SH-SY5Y (cell line): Measurements from ENCODE around the gene C6orf120.

ENCODE experiments used
- GATA2 ChIP-seq: IDR thresholded peaks from 2 replicates; pipeline ENCODE4 v1.6.1; 2011; ENCODE audit warnings: mild to moderate bottlenecking, low read depth, low read length
- GATA3 ChIP-seq: IDR thresholded peaks from 2 replicates; pipeline ENCODE4 v1.6.1; 2011; ENCODE audit warnings: low read depth, mild to moderate bottlenecking, low read length, moderate library complexity

C6orf120 gene

DNA sequence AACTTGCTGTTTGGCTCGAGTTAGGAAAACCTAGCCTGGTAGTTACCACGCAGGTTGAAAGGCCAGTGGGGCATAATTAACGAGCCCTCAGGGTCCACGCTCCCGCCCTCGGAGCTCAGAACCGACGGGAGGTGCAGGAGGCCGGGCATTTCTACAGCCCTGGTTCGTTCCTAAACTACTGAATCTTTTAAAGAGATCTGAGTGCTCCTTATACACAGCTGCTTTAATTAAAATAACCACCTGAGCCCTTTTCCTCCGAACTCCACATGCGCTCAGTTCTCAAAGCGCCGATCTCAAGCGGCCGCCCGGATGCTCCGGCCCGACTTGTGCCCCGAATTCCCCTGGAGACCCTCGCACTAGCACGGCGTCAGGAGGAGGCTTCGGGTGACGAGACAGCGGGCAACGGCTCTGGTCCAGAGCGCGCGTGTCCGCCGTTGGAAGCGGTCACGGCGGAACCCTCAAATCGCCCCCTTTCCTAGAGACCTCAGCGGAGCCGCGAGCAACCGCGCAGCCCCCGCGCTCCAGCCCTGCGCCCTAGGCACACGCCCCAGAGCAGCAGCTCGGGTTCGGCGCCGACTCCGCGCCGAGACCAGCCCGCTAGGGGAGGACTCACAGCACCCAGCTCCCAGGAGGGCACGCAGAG lies 494 bp upstream of the C6orf120 start:
- TF ChIP-seq GATA2 (no peak), GATA3 (no peak)

DNA sequence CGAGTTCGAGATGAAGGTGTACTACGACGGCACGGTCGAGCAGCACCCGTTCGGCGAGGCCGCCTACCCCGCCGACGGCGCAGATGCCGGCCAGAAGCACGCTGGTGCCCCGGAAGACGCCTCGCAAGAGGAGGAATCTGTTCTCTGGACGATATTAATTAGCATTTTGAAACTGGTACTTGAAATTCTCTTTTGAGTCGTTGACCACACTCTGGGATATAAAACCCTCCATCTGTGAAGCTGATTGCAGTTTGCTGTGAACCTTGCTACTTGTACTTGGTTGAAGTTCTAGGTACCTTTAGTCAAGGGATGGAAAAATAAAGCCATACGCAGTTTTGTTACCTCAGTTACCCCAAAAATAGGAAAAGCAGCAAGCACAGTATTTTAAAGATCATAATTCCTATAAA lies 917 bp downstream of the C6orf120 start:
- TF ChIP-seq GATA3 (no peak), GATA2 (no peak)

DNA sequence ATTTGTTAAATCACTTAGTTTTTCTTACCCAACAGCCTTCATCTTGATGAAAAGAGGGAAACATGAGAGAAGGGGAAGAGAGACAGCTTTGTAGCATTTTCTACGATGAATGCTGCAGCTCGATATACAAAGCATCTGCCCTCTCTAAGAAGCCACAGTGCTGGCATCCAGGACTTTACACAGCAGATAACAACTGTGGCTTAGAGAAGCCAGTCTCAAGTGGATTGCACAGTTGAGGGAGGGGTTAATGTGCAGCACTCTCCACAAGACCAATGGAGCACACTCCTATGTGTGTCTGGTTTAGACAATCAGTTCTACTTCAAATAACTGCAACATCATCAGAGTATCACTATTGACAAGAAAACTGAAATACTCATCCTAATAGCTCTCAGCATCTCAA lies 5.8 kb downstream of the C6orf120 start:
- no peak for TF ChIP-seq GATA3
- no peak for TF ChIP-seq GATA2

DNA sequence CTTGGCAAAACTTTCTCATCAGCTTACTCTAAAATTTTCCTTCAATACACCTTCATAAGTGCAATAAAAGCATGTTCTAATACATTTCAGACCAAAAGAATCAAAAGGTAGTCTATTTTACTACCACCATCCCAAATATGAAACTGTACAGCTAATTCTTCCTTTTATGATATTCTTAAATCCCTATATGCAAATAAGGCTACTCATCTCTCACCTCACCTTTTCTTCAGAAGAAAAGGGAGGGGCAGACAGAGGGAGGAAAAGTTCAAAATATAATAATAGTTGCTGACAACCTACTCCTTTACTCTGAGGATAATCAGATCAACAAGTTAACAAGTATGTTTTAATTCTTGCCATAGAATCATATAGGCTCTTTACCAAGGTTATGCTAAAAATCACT lies 7.4 kb downstream of the C6orf120 start:
- TF ChIP-seq GATA3 = no peak
- no peak for TF ChIP-seq GATA2

DNA sequence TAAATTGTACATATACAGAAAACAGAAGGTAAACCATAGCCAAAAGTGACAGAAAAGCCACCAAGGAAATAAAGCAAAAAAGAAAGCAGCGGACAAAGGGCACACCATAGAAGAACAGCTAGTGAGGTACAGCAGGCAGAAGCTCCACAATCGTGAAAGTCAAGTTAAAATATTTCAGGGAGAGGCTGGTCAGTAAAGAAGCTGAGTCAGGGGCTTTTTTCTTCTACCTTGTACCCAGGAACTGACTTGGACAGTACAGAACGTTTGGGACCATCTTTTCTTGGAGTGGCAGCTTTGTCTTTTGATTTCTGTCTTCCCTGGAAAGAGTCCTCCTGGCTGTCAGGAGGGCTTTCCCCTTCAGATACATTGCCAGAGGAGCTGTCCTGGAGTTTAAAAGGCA lies 8.1 kb downstream of the C6orf120 start:
- TF ChIP-seq GATA2 (no peak), GATA3 (no peak)

DNA sequence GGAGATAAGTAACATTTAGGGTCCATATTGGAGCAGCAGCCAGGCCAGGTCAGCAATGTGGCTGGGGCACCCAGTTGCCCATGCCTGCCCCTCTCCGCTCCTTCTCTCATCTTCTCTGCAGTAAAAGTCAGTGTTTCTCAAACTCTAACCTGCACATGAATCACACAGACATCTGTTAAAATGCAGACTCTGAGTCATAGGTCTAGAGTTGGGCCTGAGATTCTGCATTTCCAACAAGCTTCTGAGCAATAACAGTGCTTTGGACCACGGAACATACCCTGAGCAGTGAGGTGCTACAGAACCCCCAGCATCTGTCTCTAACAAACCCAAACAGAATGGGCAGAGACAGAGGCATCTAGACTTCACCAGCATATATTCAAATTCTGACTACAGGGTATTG lies 12.3 kb downstream of the C6orf120 start:
- TF ChIP-seq GATA3 (no peak), GATA2 (no peak)

DNA sequence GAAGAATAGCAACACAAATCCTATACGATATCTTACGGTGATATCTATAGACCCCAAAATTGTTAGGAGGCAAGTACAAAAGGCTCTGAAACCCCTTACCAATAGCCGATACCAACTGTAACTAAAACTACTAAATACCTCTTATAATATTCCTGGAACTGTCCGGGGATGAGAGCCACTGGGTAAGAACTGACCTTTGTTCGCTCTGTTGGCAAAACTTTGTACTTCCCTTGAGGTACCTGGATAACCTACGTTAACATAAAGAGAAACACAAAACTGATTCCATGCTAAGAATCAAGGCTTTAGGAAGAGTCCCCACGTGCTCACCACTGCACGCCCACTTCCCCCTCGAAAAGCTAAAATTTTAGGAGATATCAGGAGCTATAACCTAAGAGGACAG lies 12.7 kb downstream of the C6orf120 start:
- TF ChIP-seq GATA3 (no peak), GATA2 (no peak)

DNA sequence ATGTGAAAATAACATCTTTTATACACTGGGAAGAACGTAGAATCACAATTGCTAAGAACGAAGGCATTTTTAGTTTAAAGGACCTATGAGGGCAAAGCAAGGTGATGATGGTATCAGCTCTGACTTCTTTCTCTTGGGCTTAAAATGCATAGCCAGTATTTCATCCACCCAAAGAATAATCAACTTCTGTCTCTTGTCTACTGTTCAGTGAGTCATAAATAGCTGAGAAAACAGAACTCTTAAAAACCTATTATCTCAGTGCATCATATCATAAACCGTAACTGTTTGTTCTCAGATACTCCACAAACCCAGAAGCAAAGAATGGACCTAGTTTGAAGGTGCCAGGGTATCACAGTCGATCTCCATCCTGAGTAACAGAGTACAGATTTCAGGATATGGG lies 17.2 kb downstream of the C6orf120 start:
- TF ChIP-seq GATA3 (no peak), GATA2 (no peak)

DNA sequence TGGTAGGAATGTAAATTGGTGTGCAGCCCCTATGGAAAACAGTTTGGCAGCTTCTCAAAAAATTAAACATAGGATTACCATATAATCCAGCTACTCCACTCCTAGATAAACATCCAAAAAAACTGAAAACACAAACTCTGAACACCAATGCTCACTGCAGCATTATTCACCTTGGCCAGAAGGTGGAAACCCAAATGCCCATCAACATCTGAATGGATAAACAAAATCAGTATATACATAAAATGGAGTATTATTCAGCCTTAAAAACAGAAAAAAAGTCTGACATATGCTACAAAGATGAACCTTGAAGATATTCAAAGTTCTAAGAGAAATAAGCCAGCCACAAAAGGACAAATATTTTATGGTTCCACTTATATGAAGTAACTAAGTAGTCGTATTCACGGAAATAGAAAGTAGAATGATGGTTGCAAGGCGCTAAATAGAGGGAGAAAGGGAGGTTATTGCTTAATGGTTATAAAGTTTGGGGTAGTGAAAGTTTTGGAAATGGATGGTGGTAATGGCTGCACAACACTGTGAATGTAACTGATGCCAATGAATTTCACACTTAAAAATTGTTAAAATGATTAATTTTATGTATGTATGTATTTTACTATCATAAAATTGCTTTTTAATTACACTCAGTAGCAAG lies 18.4 kb downstream of the C6orf120 start:
- TF ChIP-seq GATA3 (no peak), GATA2 (no peak)

DNA sequence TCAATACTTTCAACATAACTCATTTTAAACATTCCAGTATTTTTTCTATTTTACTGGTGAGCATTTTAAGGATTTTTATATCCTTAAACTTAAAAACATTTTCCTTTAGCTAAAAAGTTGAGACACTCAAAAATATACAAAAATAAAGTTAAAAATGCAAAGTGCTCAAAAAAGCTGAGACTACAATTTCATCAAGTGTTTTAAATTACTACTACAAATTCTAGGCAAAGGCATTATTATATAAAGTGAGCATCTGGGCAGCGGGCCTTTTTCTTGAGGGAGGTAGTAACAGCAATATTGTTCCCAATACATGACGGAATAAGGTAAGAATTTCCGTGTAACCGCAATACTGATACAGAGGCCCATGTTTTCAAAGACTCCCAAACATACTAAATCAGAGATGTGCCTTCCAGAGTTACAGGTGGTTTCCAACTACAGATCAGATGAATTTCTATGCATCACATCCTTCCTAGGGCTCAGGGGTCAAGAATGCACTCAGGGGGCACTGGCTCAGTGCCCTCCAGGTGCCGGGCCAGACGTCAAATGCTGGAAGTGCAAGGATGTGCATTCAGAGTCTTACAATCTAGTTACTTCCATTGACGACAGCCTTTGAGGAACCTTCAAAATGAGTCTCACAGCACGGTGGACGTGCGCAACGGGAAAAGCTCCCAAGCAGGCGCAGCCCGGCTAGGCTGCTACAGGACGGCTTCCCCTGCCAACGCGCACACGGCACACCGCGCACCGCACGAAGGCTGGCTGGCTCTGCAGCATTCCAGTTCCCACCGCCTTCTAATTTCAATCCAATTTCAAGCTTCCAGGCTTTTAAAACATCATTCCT lies 20.7 kb downstream of the C6orf120 start:
- TF ChIP-seq GATA2 (no peak), GATA3 (no peak)

DNA sequence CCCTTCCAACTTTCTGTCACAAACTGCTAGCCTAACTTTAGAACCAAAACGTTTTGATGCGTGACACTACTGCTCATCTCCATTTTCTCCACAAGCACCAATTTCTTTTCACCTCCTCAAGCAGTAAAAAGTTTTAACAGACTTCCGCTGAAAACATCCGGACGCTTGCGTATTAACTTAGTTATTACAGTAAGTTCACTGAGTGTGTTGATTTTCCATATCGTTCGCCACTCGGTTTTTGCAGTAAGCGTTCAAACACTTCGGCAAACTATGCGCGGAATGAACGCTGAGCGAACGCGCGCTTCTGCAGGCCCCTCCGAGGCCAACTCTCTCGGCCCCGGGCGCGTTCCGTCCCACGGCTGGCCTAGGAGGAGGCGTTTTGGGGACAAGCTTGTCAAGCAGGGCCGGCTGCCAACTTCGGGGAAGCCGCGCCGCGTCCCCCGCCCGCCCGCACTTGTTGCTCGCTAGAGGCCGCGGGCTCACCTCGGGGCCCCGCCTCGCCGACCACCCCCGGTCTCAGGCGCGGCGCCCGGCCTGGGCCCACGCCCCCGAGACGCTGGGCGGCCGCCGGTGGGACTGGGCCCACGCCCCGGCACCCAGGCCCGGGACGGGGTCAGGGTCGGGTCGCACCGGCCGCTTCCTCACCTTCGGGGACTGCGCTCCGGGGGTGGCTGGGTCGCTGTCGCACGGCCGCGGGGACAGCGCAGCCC lies 21.4 kb downstream of the C6orf120 start:
- no peak for TF ChIP-seq GATA3
- no peak for TF ChIP-seq GATA2

DNA sequence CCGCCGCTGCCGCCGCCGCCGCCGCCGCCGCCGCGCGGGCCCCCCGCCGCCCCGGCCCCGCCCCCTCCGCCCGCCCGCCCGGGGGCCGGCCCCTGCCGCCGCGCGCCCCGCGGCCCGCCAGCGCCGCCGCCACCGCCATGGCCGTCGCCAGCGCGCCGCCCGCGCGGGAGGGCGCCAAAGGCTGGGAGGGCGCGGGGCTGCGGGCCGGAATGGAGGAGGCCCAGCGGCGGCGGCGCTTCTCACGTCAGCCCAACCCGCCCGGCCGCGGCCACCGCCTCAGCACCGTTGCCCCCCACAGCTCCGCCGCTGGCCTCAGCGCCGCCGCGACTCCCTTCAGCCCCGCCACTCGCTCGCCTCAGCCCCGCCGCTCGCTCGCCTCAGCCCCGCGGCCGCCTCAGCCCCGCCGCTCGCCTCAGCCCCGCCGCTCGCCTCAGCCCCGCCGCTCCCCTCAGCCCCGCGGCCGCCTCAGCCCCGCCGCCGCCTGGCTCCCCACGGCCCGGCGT lies 22.1 kb downstream of the C6orf120 start:
- no peak for TF ChIP-seq GATA3
- no peak for TF ChIP-seq GATA2

DNA sequence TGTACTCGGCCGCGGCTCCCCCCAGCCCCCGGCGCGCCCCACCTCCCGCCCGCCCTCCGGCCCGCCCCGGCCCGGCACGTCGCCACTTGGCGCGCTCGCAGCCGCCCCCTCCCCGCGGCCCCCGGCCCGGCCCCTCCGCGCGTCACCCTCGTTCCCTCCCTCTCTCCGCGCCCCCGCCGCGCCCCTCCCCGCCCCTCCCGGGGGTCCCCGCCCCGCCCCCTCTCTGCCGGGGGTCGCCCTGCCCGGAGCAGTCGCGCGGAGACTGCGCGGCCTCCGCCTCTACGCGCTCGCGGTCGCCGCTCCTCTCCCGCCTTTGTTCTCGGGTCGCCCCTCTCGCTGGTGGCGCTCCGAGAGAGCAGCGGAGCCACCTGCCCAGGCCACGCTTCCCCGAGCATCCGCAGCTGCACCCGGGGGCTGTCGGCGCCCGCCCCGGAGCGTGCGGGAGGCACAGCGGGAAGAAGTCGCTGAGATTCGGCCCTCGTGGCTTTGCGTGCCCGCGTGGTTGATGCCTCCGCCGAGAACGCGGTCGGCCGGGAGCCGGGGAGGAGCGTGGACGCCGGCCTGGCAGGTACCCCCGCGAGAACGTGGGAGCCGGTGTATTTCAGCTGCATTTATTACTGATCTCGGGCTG lies 22.7 kb downstream of the C6orf120 start, which contains the start of gene PHF10:
Gene PHF10 (minus strand): TSS at position 7 of the 631 bp plus-strand sequence. CDS start 569 bp downstream, outside the sequence.
- TF ChIP-seq GATA3 (no peak), GATA2 (no peak)
